AG20443 (cell line): ENCODE data around the gene CD19.
A peak's percentile ranks its signal among the peaks of the same experiment; 100 is the strongest.
"Not testable (repeated sequence)": the region's sequence is repeated elsewhere in the genome, so short reads cannot be mapped to it uniquely, and the experiment has no call there.

ENCODE experiments used
- DNase-seq: peaks from one replicate; pipeline ENCODE4 v3.0.0; 2012; ENCODE audit warnings: low spot score, mixed read lengths

The CD19 gene

DNA sequence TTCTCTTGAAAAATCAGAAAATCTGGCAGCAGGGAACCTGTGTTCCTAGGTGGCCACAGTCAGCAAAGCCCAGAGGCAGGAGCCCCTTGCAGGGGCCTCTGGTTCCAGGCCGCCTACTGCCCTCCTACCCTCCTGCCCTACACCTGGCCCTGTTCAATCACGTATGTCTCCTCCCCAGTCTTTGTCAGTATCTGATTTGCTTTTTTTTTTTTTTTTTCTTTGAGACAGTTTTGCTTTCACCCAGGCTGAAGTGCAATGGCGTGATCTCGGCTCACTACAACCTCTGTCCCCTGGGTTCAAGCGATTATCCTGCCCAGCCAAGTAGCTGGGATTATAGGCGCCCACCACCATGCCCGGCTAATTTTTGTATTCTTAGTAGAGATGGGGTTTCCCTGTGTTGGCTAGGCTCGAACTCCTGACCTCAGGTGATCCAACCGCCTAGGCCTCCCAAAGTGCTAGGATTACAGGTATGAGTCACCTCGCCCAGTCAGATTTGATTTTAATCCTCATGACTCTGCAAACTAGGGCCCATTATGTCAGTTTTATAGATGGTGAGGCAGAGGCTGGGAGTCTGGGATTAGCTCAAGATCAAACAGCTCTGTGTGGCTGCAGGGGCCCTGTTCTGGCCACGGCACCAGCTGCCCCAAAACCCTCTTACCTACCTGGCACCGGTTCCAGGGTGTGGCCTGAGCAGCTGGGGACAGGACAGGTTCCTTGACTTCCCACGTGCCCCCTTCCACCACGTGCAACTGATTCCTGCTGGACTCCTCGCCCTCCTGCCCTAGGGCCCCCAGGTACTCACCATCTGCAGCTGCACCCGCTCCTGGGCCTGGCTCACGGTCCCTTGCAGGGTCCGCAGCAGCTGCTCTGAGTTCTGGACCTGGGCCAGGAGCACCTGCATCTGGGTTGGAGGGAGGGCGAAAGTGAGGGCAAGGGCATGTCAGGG, 21.4 kb upstream of the CD19 start:
- no peak for DNase-seq

DNA sequence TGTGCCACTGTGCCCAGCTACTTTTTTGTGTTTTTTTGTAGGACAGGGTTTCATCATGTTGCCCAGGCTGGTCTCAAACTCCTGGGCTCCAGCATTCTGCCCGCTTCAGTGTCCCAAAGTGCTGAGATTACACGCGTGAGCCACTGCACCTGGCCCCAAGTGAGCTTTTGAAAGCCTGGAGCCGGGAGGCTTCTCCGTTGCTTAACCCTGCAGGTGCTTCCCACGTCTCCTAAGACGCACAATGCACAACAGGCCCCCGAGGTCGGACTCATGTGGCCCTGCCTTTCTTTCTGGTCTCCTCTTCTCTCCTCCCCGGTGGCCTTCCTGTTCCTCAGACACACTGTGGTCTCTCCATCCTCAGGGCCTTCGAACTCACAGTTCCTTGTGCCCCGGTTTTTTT, 19.2 kb upstream of the CD19 start:
- no peak for DNase-seq

DNA sequence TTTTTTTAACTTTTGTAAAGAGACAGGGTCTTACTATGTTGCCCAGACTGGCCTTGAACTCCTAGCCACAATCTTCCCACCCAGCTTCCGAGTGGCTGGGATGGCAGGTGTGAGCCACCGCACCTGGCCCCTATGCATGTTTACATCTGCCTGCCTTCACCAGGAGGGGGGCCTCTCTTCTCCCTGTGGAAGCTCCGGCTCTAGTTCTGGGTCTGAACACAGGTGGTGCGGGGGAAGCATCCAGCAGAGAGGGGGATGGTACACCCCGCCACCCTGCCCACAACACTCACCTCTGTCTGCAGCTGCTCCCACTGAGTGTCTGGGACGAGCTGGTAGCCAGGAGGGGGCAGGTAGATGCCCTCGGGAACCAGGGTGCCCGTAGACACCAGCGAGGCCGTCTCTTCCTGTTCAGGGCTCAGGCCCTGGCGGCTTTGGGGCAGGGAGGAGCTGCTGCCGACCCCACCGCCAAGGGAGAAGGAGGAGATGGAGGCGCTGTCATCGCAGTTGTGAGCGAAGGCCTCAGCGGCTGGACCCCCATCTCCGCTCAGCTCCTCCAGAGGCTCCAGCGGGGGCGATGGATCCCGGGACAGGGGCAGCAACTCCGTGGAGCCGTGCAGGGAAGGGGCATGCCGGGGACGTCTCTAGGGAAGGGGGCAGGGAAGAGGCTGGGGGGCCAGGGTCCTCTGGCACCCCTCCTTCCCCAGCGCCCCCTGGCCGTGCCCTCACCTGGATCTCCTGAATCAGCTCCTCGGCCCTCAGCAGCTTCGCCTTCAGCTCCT, 17.6 kb upstream of the CD19 start:
- DNase-seq = no peak

- DNase-seq = peak; percentile 38
Observed at GRCh38 chr16:28915181-28915580, 16.6 kb upstream of the CD19 start.

- no peak for DNase-seq
Observed at GRCh38 chr16:28917095-28917494, 14.7 kb upstream of the CD19 start.

DNA sequence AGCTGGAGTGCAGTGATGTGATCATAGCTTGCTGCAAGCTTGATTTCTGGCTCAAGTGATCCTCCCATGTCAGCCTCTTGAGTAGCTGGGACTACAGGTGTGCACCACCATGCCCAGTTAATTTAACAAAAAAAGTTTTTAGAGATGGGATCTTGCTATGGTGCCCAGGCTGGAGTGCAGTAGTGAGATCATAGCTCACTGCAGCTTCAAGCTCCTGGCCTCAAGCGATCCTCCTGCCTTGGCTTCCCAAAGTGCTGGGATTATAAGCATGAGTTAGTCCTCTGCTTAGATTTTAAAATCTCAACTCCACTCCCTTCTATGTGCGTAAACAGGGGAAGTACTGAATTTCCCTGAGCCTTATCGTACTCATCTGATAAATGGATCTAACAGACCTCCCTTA, 13.1 kb upstream of the CD19 start:
- no peak for DNase-seq

GRCh38 chr16:28923231-28923587, 8.6 kb upstream of the CD19 start:
- DNase-seq = no peak

DNA sequence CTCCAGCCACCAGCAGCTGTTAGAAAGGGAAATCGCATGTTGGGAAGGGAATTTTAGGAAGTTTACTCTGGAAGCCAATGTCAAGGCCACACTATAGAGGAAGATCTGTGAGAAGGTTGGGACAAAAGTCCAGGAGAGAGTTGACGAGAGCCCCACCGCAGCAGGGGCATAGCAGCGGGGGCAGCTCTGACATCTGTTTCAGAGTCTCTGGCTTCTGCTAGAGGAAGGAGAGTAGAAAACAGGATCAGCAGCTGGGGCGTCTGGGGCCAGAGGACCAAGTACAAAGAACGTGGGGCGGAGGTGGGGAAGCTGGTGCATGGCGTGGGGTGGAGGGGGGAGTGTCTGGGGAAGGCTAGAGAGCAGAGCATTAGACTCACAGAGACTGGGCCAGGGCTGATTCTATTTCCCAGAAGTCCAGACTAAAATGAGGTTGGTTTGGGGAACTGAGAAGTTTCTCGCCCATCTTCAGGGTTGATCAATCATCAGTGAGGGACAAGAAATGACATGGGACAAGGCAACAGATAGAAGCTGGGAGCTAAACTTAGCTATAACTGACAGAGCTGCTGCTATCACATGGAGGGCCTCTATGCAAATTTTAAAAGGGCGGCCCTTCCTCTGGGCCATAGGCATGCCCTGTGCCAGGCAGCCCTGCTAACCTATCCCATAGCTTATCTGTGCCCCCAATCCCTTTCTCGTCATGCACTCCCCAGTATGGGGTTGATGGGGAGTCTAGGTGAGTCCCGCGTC, 7.9 kb upstream of the CD19 start:
- no peak for DNase-seq

DNA sequence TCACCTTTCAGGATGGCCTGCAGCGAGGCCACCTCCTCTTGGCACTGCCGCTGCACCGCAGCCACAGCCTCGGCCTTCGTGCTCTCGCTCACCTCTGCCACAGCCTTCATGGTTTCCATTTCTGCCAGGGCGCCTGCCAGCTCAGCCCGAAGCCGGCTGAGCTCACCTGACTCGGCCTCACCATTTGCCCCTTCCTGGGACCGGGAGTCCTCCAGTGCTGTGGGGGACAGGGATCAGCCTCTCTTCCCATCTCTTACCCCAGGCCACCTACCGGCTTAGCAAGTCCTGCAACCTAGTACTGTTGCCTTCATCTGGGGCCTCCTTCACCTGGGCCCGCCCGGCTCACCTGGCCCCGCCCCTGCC, 7.4 kb upstream of the CD19 start:
- no peak for DNase-seq

- peak; percentile 99 for DNase-seq
Observed at GRCh38 chr16:28924762-28925385, 6.9 kb upstream of the CD19 start, which contains the start of gene RABEP2. TSS of gene RABEP2 (minus strand) at chr16:28925238. CDS start at chr16:28925163, 75 bp downstream.

DNA sequence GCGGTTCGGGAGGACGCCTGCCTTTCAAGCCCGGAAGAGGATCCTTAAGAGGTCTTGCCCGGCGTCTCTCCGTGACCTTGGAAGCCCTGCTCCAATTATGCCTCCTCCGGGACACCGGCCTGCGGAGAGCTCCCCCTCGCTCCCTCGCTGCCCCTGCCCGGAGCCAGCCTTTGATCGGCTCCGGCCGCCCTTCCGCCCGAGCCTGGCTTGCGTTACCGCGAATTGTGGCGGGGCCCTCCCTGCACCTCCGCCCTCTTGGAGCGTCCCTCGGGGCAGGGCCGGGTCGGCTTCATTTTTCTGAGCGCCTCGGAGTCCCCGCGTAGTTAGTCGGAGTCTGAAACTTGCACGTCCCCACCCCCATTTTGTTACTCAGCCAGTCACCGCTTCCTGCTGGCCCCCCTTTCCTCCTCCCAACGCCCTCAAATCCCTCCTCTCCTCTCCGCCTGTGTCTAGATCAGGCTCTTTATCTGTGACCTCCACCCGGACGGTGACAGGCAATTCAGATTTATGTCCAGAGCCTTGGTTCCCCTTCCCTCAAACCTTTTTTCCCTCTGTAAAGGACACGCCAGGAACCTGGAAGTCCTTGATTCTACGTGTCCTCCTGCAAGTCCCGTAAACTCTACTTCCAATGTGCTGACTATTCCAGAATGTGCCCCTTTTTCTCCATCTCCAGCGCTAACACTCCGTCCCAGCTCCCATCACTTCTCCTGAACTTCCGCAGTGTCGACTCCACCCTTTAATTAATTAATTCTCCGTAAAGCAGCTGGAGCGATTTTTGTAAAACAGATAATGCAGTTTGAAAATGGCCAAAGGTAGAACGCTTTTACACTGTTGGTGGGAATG, 6.2 kb upstream of the CD19 start:
- peak; percentile 80 for DNase-seq

DNA sequence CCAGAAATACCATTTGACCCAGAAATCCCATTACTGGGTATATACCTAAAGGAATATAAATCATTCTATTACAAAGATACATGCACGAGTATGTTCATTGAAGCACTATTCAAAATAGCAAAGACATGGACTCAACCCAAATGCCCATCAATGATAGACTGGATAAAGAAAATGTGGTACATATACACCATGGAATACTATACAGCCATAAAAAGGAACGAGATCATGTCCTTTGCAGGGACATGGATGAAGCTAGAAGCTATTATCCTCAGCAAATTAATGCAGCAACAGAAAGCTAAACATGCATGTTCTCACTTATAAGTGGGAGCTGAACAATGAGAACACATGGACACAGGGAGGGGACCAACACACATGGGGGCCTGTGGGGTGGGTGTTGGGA, 5.5 kb upstream of the CD19 start:
- not testable (repeated sequence) for DNase-seq

DNA sequence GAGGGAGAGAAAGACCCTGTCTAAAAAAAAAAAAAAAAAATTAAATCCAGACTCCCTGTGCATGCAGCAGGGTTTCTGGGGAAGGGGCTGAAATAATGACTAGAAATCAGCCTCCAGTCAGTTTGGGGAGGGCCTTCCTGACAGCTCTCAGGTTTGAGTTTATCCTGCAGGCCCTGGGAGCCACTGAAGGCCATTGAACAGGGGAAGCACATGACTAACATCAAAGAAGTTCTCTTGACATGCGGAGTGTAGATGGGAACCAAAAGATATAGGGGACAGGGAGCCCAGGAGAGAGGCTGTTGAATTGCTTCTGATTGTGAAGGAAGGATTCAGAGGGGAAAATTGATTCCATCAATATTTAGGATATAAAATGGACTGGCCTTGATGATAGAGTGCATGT, 4.0 kb upstream of the CD19 start:
- no peak for DNase-seq

DNA sequence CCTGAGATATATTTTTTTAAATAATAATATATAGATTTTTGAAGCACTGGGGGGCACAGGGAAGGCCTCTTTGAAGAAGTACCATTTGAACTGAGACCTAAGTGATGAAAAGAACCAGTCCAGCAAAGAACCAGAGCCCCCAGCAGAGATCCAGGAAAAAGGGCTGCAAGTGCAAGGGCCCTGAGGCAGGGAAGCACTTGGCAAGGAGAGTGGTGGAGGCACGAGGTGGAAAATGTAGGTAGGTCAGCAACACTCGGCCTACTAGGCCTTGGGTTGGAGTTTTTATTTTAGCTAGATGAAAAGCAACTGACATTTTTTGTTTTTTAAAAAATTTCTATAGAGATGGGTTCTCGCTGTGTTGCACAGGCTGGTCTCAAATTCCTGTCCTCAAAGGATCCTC, 1.6 kb upstream of the CD19 start:
- no peak for DNase-seq

- no peak for DNase-seq
Observed at GRCh38 chr16:28930652-28931051, 1.1 kb upstream of the CD19 start.

DNA sequence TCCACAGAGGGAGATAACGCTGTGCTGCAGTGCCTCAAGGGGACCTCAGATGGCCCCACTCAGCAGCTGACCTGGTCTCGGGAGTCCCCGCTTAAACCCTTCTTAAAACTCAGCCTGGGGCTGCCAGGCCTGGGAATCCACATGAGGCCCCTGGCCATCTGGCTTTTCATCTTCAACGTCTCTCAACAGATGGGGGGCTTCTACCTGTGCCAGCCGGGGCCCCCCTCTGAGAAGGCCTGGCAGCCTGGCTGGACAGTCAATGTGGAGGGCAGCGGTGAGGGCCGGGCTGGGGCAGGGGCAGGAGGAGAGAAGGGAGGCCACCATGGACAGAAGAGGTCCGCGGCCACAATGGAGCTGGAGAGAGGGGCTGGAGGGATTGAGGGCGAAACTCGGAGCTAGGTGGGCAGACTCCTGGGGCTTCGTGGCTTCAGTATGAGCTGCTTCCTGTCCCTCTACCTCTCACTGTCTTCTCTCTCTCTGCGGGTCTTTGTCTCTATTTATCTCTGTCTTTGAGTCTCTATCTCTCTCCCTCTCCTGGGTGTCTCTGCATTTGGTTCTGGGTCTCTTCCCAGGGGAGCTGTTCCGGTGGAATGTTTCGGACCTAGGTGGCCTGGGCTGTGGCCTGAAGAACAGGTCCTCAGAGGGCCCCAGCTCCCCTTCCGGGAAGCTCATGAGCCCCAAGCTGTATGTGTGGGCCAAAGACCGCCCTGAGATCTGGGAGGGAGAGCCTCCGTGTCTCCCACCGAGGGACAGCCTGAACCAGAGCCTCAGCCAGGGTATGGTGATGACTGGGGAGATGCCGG, 769 bp downstream of the CD19 start:
- no peak for DNase-seq

DNA sequence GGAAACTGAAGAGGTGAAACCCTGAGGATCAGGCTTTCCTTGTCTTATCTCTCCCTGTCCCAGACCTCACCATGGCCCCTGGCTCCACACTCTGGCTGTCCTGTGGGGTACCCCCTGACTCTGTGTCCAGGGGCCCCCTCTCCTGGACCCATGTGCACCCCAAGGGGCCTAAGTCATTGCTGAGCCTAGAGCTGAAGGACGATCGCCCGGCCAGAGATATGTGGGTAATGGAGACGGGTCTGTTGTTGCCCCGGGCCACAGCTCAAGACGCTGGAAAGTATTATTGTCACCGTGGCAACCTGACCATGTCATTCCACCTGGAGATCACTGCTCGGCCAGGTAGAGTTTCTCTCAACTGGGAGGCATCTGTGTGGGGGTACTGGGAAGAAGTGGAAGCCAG, 1.4 kb downstream of the CD19 start:
- DNase-seq = no peak

DNA sequence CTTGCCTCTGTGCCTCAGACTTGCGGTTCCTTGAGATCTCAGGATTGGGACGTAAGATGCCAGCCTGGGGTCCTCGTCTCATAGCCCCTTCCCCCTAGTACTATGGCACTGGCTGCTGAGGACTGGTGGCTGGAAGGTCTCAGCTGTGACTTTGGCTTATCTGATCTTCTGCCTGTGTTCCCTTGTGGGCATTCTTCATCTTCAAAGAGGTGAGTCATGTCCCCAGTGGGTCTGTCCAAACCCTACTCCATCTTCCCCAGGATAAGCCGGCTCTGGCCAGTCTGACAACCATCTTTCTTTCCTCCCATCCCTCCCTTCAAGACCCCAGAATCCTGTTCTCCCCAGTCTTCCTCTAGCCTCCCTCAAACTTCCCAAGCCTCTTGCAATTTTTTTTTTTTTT, 3.6 kb downstream of the CD19 start:
- no peak for DNase-seq

- DNase-seq = peak; percentile 92
Observed at GRCh38 chr16:28935924-28936783, 4.4 kb downstream of the CD19 start.
